OCI-LY7 (cell line): ENCODE results near the gene GRM6. TPM values are rescaled to one million over a fixed set of nuclear protein-coding genes. Genes with fewer than 3 reads are reported as not detected.

Experiments
- BruUV-seq: library from RNA; stranded (reverse); fragments of 400-500 nt; replicated peaks from 2 replicates; lab custom pipeline; 2021; lab: Mats Ljungman, UMichigan
- CTCF ChIA-PET: fragments of 300-600 bp; sonication (Branson Sonifier 250); formaldehyde crosslinking; loops from one replicate; lab custom pipeline; 2022; ENCODE audit warnings: antibody characterized with exemption; ENCODE audit not compliant: unreplicated experiment; lab: Charles Lee
- POLR2A ChIA-PET: fragments of 300-600 bp; sonication (Branson Sonifier 250); formaldehyde crosslinking; loops from one replicate; lab custom pipeline; 2022; ENCODE audit warnings: antibody characterized with exemption; lab: Charles Lee
- DNase-seq: peaks from one replicate; pipeline ENCODE4 v3.0.0-alpha.2; 2015; ENCODE audit warnings: low spot score
- H2AFZ ChIP-seq: fragments of 200-600 bp; sonication (generic), shearing (Covaris generic); 2 replicates; pipeline ENCODE4 v1.6.1; 2014; ENCODE audit warnings: mild to moderate bottlenecking, antibody characterized with exemption, low read length, moderate library complexity
- H3K27ac ChIP-seq: fragments of 200-600 bp; sonication (generic); 2 replicates; pipeline ENCODE4 v1.5.1; 2014; ENCODE audit warnings: mixed run types, low read depth, mild to moderate bottlenecking, moderate library complexity, low read length, inconsistent platforms; ENCODE audit not compliant: poor library complexity, severe bottlenecking
- H3K36me3 ChIP-seq: fragments of 200-600 bp; sonication (generic); 2 replicates; pipeline ENCODE4 v1.6.1; 2014; ENCODE audit warnings: mild to moderate bottlenecking, antibody characterized with exemption, low read length, moderate library complexity, mixed read lengths; ENCODE audit not compliant: insufficient read depth
- H3K4me1 ChIP-seq: fragments of 200-600 bp; sonication (generic); 2 replicates; pipeline ENCODE4 v1.5.1; 2014; ENCODE audit warnings: mild to moderate bottlenecking, low read length; ENCODE audit not compliant: insufficient read depth, poor library complexity, severe bottlenecking
- H3K4me2 ChIP-seq: fragments of 200-600 bp; sonication (generic); 2 replicates; pipeline ENCODE4 v1.6.1; 2014; ENCODE audit warnings: mild to moderate bottlenecking, low read length
- H3K4me3 ChIP-seq: fragments of 200-600 bp; sonication (generic); 2 replicates; pipeline ENCODE4 v1.5.1; 2014; ENCODE audit warnings: mild to moderate bottlenecking, low read depth, low read length; ENCODE audit not compliant: poor library complexity, severe bottlenecking
- H3K79me2 ChIP-seq: fragments of 200-600 bp; sonication (generic); 2 replicates; pipeline ENCODE4 v1.6.1; 2016; ENCODE audit warnings: low read depth, mild to moderate bottlenecking, low read length, moderate library complexity, mixed read lengths; ENCODE audit not compliant: insufficient read depth
- H3K9me2 ChIP-seq: fragments of 200-600 bp; sonication (generic); 2 replicates; pipeline ENCODE4 v1.6.1; 2016; ENCODE audit warnings: mild to moderate bottlenecking, low read length, mixed read lengths; ENCODE audit not compliant: insufficient read depth
- H3K9me3 ChIP-seq: fragments of 200-600 bp; sonication (generic); 2 replicates; pipeline ENCODE4 v1.6.1; 2014; ENCODE audit warnings: mild to moderate bottlenecking, mixed run types, low read length, mixed read lengths
- H4K20me1 ChIP-seq: fragments of 200-600 bp; sonication (generic); 2 replicates; pipeline ENCODE4 v1.6.1; 2014; ENCODE audit warnings: mild to moderate bottlenecking, antibody characterized with exemption, low read length, moderate library complexity, mixed read lengths; ENCODE audit not compliant: insufficient read depth
- EZH2phosphoT487 ChIP-seq: fragments of 200-600 bp; sonication (generic); IDR thresholded peaks from 2 replicates; pipeline ENCODE4 v1.6.1; 2018; ENCODE audit warnings: low read depth, borderline replicate concordance, mild to moderate bottlenecking, mixed run types, antibody characterized with exemption, low read length, moderate library complexity, mixed read lengths
- intact Hi-C: fragments of 100-400 bp; cut with micrococcal nuclease; formaldehyde crosslinking; loops from one replicate; pipeline ENCODE4 v1.10.0; 2022; ENCODE audit not compliant: unreplicated experiment
- total RNA-seq, 2 experiments: library from RNA; depleted of rRNA in 1 of 2; stranded (reverse); fragments of >200 nt in 1 of 2; shearing (Covaris generic) in 1 of 2; gene quantifications; 2 replicates each; pipeline ENCODE4 v1.2.3, GENCODE V29; 2014 to 2022
- TF ChIP-seq, protein P1 (sequence below): fragments of 200-600 bp; sonication (generic); conservative IDR thresholded peaks from 2 replicates; pipeline ENCODE4 v1.5.1; 2014; ENCODE audit warnings: mild to moderate bottlenecking, antibody characterized with exemption, low read length, moderate library complexity, mixed read lengths

The GRM6 gene
- total RNA-seq, 2 experiments from 2014 or later, result not detected

GRCh38 chr5:178984145-178985072 lies 10.7 kb downstream of the GRM6 start:
- Histone ChIP-seq H3K27ac (no peak overlapping the region), H3K9me2 (no peaks in the 10 kb centered on the region), H3K9me3 (no peaks in the 10 kb centered on the region), H3K36me3 (no peaks in the 10 kb centered on the region), H3K4me3 (no peak overlapping the region), H3K4me1 (no peaks in the 10 kb centered on the region), H4K20me1 (no peaks in the 10 kb centered on the region), H2AFZ (no peak overlapping the region), H3K79me2 (no peaks in the 10 kb centered on the region), H3K4me2 (no peak overlapping the region)
- no TSS peak for BruUV-seq
- intact Hi-C loops, result no loop called here
- no peak for TF ChIP-seq EZH2phosphoT487
- TF ChIP-seq, protein P1, sequence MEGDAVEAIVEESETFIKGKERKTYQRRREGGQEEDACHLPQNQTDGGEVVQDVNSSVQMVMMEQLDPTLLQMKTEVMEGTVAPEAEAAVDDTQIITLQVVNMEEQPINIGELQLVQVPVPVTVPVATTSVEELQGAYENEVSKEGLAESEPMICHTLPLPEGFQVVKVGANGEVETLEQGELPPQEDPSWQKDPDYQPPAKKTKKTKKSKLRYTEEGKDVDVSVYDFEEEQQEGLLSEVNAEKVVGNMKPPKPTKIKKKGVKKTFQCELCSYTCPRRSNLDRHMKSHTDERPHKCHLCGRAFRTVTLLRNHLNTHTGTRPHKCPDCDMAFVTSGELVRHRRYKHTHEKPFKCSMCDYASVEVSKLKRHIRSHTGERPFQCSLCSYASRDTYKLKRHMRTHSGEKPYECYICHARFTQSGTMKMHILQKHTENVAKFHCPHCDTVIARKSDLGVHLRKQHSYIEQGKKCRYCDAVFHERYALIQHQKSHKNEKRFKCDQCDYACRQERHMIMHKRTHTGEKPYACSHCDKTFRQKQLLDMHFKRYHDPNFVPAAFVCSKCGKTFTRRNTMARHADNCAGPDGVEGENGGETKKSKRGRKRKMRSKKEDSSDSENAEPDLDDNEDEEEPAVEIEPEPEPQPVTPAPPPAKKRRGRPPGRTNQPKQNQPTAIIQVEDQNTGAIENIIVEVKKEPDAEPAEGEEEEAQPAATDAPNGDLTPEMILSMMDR, result no peak
- DNase-seq, result no peak
- CTCF ChIA-PET, result no interaction called here
- POLR2A ChIA-PET, result no interaction called here

DNA sequence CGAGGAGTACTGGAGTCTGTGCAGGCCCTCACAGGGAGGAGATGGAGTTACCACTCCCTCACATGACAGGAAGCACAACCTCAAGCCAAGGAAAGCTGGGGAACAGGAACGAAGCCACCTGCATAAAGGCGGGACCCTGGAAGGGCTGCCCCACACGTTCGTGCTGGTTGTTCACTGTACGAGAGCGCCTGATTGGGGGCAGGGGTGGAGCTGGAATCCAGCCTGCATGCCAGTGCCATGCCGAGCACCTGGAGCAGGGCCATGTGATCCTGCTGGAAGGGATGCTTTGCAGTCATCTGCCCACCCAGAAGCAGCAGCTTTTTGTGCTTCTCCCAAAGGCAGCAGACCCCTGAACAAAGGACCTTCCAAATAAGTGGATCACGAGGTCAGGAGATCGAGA lies 11.4 kb downstream of the GRM6 start:
- no TSS peak for BruUV-seq
- Histone ChIP-seq H3K27ac (no peak overlapping the region), H3K4me1 (no peaks in the 10 kb centered on the region), H2AFZ (no peak overlapping the region), H3K4me2 (no peak overlapping the region), H3K9me2 (no peaks in the 10 kb centered on the region), H4K20me1 (no peaks in the 10 kb centered on the region), H3K4me3 (no peak overlapping the region), H3K36me3 (no peaks in the 10 kb centered on the region), H3K79me2 (no peaks in the 10 kb centered on the region), H3K9me3 (no peaks in the 10 kb centered on the region)
- intact Hi-C loops, result no loop called here
- no peak for TF ChIP-seq EZH2phosphoT487
- TF ChIP-seq, protein P1, result no peak
- ChIA-PET CTCF (no interaction called here), POLR2A (no interaction called here)
- DNase-seq, result no peak

GRCh38 chr5:178982941-178983340 lies 12.2 kb downstream of the GRM6 start:
- H3K4me1 ChIP-seq, result no peaks in the 10 kb centered on the region
- CTCF ChIA-PET, result no interaction called here
- no peaks in the 10 kb centered on the region for H3K9me2 ChIP-seq
- H3K36me3 ChIP-seq, result no peaks in the 10 kb centered on the region
- no peak overlapping the region for H3K27ac ChIP-seq
- TF ChIP-seq EZH2phosphoT487, result no peak
- TF ChIP-seq, protein P1, result no peak
- no peaks in the 10 kb centered on the region for H4K20me1 ChIP-seq
- POLR2A ChIA-PET, result interaction anchor here (0.6 kb wide), 2 partner anchors 18 to 21 kb away, joined by 3 to 4 read pairs; no protein-coding TSS in a partner anchor
- DNase-seq, result no peak
- H3K4me3 ChIP-seq, result no peak overlapping the region
- H3K79me2 ChIP-seq, result no peaks in the 10 kb centered on the region
- no TSS peak for BruUV-seq
- no peaks in the 10 kb centered on the region for H3K9me3 ChIP-seq
- intact Hi-C loops, result no loop called here
- no peak overlapping the region for H3K4me2 ChIP-seq
- no peak overlapping the region for H2AFZ ChIP-seq
